ENCODE results near the gene SETBP1.

DNA sequence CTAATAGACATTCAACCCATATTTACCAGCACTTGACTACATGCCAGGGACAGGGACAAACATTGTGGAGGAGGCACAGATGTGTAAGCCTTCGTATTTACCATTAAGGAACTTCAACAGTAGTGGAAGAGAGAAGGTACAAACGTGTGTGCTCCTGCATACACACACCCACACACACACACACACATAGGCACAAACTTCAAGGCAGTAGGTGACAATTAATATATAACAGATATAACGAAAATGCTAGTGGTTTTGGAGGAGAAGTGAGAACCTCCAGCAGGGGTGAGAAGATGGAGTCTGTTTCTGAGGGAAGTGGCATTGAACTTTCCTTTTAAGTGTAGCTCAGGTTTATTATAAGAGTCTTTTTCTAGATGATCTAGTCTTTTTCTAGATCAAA is 231.1 kb downstream of the SETBP1 start:
- TF ChIP-seq, protein P1, sequence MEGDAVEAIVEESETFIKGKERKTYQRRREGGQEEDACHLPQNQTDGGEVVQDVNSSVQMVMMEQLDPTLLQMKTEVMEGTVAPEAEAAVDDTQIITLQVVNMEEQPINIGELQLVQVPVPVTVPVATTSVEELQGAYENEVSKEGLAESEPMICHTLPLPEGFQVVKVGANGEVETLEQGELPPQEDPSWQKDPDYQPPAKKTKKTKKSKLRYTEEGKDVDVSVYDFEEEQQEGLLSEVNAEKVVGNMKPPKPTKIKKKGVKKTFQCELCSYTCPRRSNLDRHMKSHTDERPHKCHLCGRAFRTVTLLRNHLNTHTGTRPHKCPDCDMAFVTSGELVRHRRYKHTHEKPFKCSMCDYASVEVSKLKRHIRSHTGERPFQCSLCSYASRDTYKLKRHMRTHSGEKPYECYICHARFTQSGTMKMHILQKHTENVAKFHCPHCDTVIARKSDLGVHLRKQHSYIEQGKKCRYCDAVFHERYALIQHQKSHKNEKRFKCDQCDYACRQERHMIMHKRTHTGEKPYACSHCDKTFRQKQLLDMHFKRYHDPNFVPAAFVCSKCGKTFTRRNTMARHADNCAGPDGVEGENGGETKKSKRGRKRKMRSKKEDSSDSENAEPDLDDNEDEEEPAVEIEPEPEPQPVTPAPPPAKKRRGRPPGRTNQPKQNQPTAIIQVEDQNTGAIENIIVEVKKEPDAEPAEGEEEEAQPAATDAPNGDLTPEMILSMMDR (IDR thresholded peaks at IDR 0.05), result no peak
- TF ChIP-seq POLR2A (IDR thresholded peaks at IDR 0.05), result no peak
